Activated gamma-delta T cell treated with Interleukin-2 at 50 U/mL for 16 hours (primary cell): Measurements from ENCODE around the gene NCSTN.
A peak's percentile ranks its signal among the peaks of the same experiment; 100 is the strongest.
"Not testable (repeated sequence)": the region's sequence is repeated elsewhere in the genome, so short reads cannot be mapped to it uniquely, and the experiment has no call there.

ENCODE experiments used
- DNase-seq: peaks from one replicate; pipeline ENCODE4 v3.0.0-alpha.2; 2020

NCSTN gene

DNA sequence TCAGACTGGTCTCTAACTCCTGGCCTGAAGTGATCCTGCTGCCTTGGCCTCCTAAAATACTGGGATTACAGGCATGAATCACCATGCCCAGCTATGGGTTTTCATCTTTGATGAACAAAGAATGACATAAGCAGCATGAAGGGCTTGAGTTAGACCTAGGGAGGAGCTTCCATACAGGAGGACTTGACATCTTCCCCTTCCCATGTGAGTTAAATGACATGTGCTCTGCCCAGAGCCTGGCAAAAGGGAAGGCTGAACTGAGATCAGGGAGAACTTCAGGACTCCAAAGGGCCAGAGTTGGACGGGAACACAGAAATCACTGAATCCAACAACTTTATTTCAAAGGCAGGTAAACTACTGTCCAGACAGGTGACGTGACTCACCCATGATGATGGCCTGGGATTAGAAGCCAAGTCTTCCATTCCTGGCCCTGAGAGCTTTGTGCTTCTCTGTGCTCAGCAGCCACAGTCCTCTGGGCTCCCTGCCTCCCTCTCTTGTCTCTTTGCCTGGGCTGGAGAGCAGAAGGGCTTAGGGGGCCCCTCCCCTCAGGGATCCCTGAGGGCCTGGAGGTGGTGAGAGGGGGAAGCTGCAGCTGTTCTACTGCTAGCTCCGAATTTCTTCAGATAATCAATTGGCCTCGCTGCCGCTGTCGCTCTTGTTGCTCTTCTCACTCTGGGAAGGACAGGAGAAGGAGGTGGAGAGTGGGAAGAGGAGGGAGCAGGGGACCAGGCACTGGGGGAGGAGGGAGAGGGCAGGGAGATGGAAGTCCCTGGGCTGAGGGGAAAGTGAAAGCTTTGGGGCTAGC, 31.3 kb downstream of the NCSTN start:
- no peak for DNase-seq

DNA sequence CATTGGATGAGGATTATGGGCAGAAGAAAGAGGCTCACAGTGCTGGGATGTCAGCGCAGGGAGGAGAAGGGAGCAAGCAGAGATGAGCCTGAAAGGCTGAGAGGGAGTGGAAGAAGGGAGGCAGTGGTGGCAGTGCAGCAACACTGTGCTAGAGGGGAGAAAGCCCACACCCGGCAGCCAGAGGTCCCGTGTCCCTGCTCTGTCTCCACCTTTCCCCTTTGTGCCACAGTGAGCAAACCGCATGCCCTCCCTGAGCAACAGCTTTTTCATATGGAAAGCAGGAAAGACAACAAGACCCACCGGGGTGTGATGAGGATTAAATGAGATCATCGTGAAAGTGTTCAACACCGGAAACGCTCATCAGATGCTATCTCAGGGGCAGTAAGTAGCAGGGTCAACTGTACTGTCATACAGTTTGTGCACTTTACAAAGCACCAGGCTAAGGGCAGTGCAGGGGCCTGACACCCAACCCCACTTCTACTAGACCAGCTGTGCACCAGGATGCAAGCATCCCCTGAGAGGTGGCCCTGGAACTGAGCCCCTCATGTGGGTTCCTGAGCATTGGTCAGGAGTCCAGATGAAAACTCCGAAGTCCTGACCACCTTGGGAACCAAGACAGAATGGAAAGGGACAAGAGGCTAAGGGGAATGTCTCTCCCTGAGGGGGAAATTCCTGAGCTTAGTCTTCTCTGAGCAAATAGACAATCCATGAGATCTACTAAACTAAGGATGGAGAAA, 32.8 kb downstream of the NCSTN start:
- DNase-seq: no peak

DNA sequence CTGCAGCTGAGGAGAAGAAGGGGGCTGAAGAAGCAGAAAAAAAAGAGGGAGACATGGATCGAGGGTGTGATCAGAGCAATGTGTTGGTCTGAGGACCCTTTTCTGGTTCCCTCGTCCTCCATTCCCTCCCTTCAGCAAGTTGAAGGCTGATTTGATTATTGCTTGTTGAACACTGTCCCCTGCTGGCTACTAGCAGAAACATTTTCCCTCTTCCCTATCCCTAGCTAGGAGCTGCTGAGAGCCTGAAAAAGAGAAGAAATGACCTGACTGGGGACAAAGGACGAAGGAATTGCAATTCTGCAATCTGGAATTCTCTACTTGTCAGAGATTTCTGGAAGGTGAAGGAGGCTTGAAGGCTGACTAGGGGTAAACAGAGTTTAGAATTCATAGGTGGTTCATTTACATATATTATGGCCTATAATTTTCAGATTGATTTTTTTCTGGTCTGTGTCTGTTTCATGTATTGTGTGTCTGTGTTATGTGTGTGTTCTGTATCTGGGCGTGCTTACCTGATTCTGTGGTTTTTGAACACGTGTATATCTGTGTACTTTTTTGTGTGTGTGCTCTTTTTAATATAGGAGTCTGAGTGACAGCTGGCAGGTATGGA, 33.4 kb downstream of the NCSTN start:
- peak; percentile 22 for DNase-seq

DNA sequence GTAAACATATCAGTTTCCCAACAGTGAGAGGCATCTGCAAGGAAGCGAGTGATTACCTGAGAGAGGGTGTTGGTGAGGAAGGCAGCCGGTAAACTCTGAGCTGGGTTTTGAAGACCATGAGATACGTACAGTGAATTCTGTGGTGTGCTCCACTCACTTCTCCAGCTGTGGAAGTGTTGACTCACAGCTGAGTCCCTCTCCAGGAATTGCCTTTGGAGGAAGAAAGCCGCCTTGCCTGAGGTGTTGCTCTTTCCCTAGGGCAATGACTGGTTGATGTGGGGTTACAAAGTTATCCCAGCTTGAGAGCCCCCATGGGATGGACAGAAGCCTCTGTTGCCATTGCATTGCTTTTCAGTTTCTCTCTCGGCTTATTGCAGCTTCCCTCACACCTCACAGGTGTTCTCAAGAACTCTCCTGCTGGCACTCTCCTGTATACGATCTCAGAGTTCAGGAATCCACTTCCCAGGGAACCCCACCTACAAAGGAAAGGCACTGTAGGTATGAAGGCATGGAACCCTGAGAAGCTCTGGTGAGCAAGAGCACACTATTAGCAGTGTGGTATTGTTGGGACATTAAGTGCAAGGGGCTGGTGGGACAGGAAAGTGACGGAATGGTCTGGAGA, 34.5 kb downstream of the NCSTN start:
- no peak for DNase-seq

DNA sequence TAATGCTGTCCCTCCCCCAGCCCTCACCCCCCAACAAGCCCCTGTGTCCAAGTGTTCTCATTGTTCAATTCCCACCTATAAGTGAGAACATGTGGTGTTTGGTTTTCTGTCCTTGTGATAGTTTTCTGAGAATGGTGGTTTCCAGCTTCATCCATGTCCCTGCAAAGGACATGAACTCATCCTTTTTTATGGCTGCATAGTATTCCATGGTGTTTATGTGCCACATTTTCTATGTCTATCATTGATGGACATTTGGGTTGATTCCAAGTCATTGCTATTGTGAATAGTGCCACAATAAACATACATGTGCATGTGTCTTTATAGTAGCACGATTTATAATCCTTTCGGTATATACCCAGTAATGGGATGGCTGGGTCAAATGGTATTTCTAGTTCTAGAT, 41.6 kb downstream of the NCSTN start:
- not testable (repeated sequence) for DNase-seq

DNA sequence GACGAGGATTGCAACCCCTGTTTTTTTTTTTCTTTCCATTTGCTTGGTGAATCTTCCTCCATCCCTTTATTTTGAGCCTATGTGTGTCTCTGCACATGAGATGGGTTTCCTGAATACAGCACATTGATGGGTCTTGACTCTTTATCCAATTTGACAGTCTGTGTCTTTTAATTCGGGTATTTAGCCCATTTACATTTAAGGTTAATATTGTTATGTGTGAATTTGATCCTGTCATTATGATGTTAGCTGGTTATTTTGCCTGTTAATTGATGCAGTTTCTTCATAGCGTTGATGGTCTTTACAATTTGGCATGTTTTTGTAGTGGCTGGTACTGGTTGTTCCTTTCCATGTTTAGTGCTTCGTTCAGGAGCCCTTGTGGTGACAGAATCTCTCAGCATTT, 45.2 kb downstream of the NCSTN start:
- not testable (repeated sequence) for DNase-seq

DNA sequence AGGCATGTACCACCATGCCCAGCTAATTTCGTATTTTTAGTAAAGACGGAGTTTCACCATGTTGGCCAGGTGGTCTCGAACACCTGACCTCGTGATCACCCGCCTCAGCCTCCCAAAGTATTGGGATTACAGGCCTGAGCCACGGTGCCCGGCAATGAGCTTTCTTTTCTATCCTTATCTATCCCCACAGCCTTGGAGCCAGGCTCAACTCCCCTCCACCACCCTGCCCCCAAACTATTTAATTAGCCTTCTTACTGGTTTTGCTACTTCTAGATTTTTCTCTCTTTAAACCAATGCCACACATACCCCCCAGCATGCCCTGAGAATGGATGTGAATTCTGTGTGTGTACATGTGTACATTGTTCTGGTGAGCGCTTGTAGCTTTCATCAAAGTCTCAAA, 51.5 kb downstream of the NCSTN start:
- no peak for DNase-seq

DNA sequence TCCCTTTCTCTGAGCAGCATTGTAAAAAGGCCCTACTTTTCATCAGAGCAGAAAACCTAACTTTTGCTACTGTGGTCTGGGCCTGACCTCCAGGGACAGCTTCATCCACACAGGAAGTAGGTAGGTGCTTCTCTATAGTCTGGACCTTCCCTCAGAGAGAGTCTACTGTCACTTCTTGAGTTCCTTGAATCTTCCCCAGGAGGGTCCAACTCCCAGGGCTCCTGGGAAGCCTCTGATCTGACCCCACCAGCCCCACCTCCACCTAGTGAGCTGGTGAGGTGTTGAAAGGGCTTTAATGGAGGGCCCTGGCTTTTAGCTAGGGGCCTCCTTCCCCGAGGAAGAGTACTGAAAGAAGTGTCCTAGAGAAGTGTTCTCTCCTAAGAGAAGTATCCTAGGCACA, 54.5 kb downstream of the NCSTN start:
- no peak for DNase-seq

DNA sequence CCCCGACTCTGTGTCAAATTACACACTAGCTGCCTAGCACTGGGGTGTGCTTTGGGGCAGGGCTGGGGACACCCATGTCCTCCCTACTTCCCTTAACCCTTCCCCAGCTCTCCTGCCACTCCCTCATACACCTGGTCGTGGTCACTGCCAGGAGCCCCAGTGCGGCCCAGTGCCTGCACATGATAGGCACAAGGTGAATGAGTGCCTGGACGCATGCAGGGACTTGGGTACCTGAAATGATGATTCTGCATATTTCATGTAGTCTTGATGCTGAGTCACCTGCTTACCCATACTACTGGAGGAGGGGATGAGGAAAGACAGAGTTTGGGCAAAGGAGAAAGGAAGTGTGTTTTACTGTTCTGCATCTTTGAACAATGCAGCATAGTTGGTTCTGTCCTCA, 55.6 kb downstream of the NCSTN start:
- DNase-seq: no peak

DNA sequence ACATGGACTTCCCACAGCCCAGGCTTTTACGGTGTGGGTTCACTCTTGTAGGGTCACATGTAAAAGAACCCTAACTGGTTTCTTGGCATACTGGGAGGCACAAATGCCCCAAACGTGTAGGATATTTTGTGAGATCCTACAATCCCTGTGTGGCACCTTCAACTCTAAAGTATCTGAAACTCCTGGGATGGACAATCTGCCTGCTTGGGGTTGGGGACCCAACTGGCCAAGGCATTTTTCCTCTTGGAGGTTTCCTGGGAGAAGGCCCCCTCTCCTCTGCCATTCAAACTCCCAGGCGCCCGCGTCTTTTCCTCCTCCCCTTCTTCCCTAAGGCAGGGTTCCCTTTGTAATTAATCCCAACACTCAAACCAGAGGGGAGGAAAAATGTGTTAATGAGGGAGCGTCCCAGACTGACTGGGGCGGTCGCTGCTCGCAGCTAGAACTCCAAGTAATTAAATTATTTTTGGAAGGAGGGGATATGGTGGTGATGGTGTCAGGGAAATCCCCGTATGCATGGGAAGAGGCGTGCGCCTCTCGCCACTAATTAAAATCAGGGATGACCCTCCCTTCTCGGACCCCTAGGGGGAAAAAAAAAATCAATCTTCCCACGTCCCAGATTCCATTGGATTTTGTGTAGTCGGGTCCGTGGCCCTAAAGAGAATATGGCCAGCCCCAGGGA, 56.5 kb downstream of the NCSTN start:
- DNase-seq: no peak

DNA sequence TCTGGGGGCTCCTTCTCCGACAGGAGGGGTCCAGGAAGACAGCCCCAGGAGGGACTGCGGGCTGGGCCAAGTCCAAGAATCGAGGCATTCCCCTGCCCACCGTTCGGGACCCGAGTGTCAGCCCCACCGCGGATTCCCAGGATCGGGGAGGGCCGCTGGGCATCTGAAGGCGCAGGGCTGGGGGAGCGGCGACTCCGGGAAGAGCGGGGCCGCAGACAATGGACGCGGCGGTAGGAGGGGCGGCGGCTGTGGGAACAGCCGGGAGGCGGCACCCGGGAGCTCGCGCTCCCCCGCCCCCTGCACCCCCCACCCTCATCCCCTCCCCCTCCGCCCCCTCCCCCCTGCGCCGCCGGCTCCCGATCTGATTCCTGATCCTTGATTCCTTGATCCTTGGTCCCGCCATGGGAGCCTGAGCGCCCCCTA, 57.1 kb downstream of the NCSTN start, which contains the start of gene VANGL2:
Gene VANGL2 (plus strand): TSS at position 342 of the 423 bp plus-strand sequence. CDS start 15,274 bp downstream, outside the sequence.
- DNase-seq: peak; percentile 41

DNA sequence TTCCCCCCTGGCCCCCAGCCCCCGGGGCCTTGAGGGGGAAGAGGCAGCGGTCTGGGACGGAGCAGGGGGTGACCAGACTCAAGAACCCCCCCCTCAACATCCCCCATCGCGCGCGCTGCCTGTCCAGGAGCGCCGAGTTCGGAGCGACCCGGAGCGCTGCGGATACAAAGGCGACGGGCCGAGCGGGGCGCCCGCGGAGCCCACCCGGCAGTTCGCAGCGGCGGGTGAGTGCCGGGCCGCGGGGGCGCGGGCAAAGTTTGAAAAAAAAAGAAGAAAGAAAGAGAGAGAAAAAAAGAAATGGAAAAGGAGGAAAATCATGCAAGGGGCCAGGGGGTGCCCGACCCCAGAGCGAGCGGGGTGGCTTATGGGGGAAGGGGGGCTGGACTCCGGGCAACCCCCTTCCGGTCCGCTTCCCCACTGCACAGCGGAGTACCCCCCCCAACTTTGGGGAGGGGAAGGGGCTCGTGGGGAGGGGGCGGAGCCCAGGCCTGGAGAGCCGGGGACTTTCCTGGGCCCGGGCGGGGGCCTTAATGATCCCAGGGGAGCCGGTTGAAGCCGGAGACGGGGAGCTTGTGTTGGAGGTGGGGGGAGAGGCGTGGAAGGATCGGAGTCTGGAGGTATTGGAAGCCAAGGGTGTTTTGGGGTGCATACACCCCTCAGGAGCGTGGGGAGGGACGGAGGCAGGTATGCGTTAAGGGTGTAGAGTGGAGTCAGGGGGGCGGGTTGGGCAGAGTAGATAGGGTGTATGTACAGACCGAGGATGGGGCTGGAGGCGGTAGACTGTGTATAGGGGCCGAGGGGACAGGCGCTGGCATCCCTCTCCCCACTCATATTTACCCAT, 57.7 kb downstream of the NCSTN start:
- DNase-seq: no peak

DNA sequence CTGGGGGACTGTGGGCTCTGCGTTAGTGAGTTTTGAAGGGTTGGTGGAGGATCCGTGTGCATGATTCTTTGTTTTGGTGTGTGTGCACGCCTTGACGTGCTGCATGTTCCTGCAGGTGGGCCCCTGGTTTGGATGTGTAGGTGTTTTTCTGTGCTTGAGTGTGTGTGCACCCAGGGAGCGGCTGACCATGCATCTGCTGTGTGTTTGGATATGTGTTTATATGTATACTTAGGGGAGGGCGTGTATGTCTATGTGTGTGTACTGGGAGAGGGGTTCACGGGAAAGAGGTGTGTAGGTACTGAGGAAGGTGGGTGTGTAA, 58.3 kb downstream of the NCSTN start:
- DNase-seq: no peak

DNA sequence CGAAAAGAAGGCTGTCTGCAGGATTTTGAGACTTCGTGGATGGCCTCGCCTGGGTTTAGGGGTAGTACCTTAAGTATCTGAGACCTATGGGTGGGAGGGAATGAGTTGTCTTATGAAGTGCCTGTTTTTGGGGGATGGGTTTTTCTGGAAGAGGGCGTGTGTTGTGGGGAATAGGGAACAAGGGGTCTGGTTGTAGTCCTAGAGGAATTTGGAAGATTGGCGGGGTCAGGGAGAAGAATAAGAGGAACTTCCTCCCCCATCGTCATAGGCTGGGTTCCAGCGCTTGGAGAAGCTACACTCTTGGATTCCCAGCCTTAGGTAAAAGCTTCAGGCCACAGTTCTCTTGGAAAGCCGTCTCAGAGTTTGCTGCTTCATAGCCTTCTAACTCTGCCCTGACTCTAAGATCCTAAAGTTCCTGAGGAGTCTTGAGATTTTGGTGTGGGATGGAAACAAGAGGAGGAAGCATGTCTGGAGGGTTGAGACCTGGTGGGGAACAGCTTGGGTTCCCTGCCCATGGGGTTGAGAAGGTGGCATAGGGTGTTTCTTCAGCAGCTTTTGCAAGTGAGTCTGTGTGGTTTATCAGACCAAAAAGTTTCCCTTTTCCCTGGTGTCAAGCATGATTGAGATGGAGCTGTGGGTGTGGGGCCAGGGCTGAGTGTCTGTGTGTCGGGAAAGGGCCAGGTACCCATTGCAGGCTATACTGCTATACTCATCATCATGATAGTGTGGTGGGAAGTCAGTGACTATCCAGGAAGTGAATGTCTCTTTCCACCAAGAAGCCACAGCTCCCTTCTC, 59.0 kb downstream of the NCSTN start:
- DNase-seq: no peak

DNA sequence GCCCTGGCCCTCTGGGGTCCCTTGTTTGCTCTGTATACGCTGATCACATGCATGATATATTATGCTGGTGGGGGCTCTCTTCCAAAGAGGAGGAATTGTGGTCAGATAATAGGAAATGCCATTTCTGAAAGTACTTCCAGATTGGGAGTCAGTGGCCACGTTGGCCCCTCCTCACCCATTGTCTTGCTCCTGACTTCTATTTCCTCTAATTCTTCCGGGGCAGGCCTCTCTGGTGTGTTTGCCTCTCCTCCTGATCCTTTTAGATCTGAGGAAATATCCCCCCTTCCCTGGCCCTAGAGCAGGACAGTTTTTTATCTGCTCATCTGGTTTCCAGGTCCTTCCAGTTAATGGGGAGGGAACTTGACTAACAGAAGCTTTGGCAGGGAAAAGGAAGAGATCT, 60.1 kb downstream of the NCSTN start:
- DNase-seq: no peak

DNA sequence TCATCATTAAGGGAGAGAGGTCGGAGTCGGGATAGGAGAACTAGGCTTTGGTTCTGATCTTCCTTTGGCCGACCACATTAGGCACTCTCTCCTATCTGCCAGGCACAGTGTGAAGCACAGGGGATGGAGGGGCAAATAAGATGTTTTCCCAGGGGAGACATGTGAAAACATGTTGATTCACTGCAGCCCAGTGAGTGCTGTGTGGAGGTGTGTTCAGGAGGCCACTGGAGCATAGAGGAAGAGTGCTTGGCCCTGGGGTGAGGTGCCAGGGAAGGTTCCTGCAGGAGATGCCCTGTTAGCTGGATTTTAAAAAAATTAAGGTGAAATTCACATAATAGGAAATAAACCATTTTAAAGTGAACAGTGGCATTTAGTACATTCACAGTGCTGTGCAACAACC, 60.9 kb downstream of the NCSTN start:
- DNase-seq: no peak

DNA sequence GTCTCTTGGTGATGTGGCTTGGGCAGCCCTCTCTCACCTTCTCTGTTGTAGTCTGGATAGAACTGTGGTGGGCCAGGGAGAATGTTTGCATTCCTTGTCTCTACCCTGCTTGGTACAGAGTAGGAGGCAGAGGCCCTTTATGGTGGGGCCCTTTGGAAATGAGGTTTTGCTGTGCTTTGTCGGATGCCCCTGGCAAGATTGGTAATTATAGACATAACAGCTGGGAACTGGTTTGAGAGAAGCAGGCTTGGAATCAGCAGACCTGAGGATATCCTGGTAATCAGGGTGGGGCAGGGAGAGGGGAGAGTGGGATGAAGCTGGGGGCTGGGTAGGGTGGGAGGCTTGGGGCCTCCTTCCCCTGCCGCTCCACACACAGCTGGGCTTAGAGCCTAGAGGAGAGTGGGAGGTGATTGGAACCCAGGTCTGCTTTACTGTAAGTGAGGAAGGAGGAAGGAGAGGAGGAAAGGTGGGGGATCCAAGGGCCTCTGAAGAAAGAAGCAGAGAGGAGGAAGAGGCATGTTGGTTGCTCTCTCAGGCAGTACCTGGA, 62.2 kb downstream of the NCSTN start:
- DNase-seq: no peak

DNA sequence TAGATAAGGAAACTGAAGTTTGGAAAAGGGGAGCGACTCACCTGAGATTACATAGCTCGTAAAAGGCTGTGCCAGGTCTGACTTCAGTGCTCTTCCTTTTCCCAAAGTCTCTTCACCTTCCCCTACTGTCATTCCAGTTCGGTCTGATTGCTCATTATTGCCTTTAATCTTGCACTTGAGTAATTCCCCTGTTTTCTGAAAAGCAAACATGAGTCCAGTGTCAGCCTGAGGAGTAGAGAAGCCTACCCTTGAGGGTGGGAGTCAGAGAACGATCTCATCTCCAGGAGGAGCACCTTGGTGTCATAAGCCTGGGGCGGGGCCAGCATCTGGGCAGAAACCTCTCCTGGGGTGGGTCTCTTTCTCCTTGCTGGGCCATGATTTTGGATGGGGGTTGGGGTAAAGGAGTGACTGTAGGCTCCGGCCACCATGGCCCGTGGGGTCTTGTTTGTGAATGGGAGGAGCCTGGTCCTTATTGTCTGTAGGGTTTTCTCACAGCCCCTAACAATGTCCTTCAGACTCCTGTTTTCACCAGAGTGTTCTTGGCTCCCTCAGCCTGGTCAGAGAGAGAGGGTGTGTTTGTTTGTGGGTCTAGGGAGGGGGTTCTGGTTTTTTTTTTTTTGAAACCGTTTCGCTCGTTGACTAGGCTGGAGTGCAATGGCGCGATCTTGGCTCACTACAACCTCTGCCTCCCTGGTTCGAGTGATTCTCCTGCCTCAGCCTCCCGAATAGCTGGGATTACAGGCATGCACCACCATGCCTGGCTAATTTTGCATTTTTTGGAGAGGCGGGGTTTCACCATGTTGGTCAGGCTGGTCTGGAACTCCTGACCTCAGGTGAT, 63.2 kb downstream of the NCSTN start:
- no peak for DNase-seq

DNA sequence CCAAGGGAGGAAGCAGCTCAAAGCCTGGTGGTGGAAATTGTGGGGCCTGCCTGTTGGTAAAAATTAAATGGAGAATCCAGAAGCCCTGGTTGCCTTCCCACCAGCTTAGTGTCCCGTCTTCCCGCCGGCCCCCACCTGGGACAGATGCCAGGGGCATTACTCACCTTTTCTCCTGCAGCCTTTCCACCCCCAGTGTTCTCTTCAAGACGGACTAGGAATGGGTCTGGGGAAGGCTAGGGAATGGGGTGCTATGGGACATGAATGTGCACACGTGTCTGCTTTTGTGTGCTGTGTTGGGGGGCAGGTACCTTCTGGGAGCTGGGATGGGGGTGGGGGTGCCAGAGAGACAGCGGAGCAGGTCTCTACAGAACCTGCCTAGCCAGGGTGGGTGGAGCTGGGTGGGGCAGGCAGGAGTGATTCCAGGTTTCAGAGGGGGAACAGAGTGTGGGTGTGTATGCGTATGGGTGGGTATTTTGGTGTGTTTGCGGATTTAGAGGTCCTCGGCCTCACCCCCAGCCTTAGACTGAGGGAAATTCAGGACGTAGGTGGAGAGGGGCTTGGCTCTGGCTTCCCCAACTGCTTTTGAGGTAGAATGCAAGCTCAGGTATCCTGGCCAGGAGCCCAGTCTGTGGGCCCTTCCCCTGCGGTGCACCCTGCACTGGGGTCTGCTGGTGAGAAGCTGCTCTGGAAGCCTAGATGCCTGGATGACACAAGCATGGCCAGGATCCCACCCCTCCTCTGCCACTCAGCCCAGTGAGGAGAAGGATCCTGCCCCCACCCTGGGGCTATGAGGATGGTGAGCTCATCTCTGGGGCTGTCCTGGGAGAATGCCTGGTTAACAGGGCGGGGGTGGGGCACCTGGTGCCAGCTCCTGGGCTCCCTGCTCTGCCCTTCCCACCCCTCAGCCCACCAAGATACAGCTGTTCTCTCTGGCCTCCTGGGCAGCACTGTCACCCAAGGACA, 64.9 kb downstream of the NCSTN start:
- no peak for DNase-seq
